Stomach smooth muscle (tissue), 2 donors: ENCODE data around the gene ENTPD6.
A peak's percentile ranks its signal among the peaks of the same experiment; 100 is the strongest.

Experiments used
- H3K27ac ChIP-seq: one replicate; pipeline ENCODE4 v1.7.0; 2013; ENCODE audit warnings: mild to moderate bottlenecking, low read length, inconsistent platforms
- H3K27me3 ChIP-seq, 2 donors: one replicate each; pipeline ENCODE4 v1.7.0; 2013; ENCODE audit warnings: low read length in 2 of 2; ENCODE audit not compliant: insufficient read depth in 2 of 2, control insufficient read depth in 1 of 2
- H3K36me3 ChIP-seq, 2 donors: one replicate each; pipeline ENCODE4 v1.7.0; 2013; ENCODE audit warnings: low read length in 2 of 2; ENCODE audit not compliant: control insufficient read depth in 2 of 2, insufficient read depth in 2 of 2
- H3K4me1 ChIP-seq: one replicate; pipeline ENCODE4 v1.7.0; 2013; ENCODE audit warnings: low read length; ENCODE audit not compliant: control insufficient read depth, insufficient read depth
- H3K4me3 ChIP-seq, 2 donors: one replicate each; pipeline ENCODE4 v1.7.0; 2013; ENCODE audit warnings: low read length in 2 of 2
- H3K9ac ChIP-seq, 2 donors: one replicate each; pipeline ENCODE4 v1.7.0; 2013; ENCODE audit warnings: low read length in 2 of 2, mild to moderate bottlenecking in 1 of 2
- H3K9me3 ChIP-seq, 2 donors: one replicate each; pipeline ENCODE4 v1.7.0; 2013; ENCODE audit warnings: low read length in 2 of 2; ENCODE audit not compliant: control insufficient read depth in 2 of 2
- donor health status: healthy.
- donor health status: Pancreatic carcinoma.

Gene ENTPD6

GRCh38 chr20:25209911-25210310 is 14.4 kb downstream of the ENTPD6 start:
- H3K36me3 ChIP-seq: peaks cover 35 to 39% of the 10 kb centered on the region in 2 donors
- no peaks in the 10 kb centered on the region for H3K9me3 ChIP-seq
- H3K9ac ChIP-seq: no peak overlapping the region
- no peaks in the 10 kb centered on the region for H3K27me3 ChIP-seq
- no peak overlapping the region for H3K27ac ChIP-seq
- no peak overlapping the region for H3K4me3 ChIP-seq
- peaks cover 1% of the 10 kb centered on the region for H3K4me1 ChIP-seq

DNA sequence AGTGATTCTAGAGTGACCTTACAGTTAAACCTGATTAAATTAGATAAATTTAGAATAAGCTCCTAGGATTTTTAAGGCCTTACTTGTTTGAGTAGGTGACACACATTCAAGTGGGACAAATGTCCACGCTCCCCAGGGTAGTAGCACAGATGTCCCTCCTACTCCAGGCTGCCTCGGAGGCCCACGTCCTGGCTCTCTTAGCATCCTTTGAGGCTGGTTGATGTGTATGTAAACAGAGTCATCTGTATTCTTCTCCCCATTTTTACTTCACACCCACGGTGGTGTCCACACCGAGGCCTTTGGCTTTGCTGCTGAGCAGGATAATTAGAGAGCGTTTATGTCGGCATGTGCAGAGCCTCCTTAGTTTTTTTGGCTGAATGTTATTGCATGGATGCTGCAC is 15.8 kb downstream of the ENTPD6 start:
- no peak overlapping the region for H3K9ac ChIP-seq
- H3K27me3 ChIP-seq: no peaks in the 10 kb centered on the region
- H3K9me3 ChIP-seq: no peaks in the 10 kb centered on the region
- no peak overlapping the region for H3K4me3 ChIP-seq
- no peaks in the 10 kb centered on the region for H3K4me1 ChIP-seq
- H3K36me3 ChIP-seq: peaks cover 47 to 51% of the 10 kb centered on the region in 2 donors
- no peak overlapping the region for H3K27ac ChIP-seq

- Histone ChIP-seq H3K4me1 (no peaks in the 10 kb centered on the region), H3K27me3 (no peaks in the 10 kb centered on the region), H3K4me3 (no peak overlapping the region), H3K27ac (no peak overlapping the region), H3K9me3 (no peaks in the 10 kb centered on the region), H3K36me3 (peaks cover 52 to 57% of the 10 kb centered on the region in 2 donors), H3K9ac (no peak overlapping the region)
Observed at GRCh38 chr20:25212242-25212641, 16.7 kb downstream of the ENTPD6 start.

- Histone ChIP-seq H3K36me3 (peaks cover 66 to 67% of the 10 kb centered on the region in 2 donors), H3K4me1 (no peaks in the 10 kb centered on the region), H3K27me3 (no peaks in the 10 kb centered on the region), H3K4me3 (no peak overlapping the region), H3K9ac (no peak overlapping the region), H3K9me3 (no peaks in the 10 kb centered on the region), H3K27ac (no peak overlapping the region)
Observed at GRCh38 chr20:25213566-25214425, 18.3 kb downstream of the ENTPD6 start.

DNA sequence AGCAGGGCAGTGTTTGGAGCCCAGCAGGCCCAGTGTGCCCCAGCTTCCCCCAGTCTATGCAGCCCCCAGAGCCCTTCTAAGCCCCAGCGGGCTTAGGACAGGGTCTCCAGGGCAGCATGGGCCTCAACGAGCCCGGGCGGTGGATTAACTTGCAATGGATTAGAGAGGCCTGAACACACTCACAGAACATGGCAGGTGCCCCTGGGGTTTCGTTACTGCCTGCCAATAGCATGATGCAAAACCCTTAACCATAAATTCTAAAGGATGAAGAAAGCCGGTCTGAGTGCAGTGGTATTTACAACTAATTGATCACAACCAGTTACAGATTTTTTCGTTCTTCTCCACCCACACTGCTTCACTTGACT is 18.9 kb downstream of the ENTPD6 start:
- H3K9ac ChIP-seq: no peak overlapping the region
- no peaks in the 10 kb centered on the region for H3K9me3 ChIP-seq
- no peaks in the 10 kb centered on the region for H3K4me1 ChIP-seq
- no peak overlapping the region for H3K27ac ChIP-seq
- H3K4me3 ChIP-seq: no peak overlapping the region
- peaks cover 70% of the 10 kb centered on the region in 2 donors for H3K36me3 ChIP-seq
- H3K27me3 ChIP-seq: no peaks in the 10 kb centered on the region

GRCh38 chr20:25214819-25215218 is 19.3 kb downstream of the ENTPD6 start:
- no peak overlapping the region for H3K27ac ChIP-seq
- H3K36me3 ChIP-seq: peaks cover 68 to 73% of the 10 kb centered on the region in 2 donors
- no peaks in the 10 kb centered on the region for H3K9me3 ChIP-seq
- H3K9ac ChIP-seq: no peak overlapping the region
- no peaks in the 10 kb centered on the region for H3K27me3 ChIP-seq
- no peak overlapping the region for H3K4me3 ChIP-seq
- H3K4me1 ChIP-seq: no peaks in the 10 kb centered on the region

GRCh38 chr20:25215521-25215920 is 20.0 kb downstream of the ENTPD6 start:
- Histone ChIP-seq H3K36me3 (peaks cover 63 to 73% of the 10 kb centered on the region in 2 donors), H3K4me3 (no peak overlapping the region), H3K9ac (no peak overlapping the region), H3K27me3 (no peaks in the 10 kb centered on the region), H3K27ac (no peak overlapping the region), H3K4me1 (no peaks in the 10 kb centered on the region), H3K9me3 (no peaks in the 10 kb centered on the region)

- no peaks in the 10 kb centered on the region for H3K4me1 ChIP-seq
Observed at GRCh38 chr20:25216199-25216945, 20.9 kb downstream of the ENTPD6 start.

DNA sequence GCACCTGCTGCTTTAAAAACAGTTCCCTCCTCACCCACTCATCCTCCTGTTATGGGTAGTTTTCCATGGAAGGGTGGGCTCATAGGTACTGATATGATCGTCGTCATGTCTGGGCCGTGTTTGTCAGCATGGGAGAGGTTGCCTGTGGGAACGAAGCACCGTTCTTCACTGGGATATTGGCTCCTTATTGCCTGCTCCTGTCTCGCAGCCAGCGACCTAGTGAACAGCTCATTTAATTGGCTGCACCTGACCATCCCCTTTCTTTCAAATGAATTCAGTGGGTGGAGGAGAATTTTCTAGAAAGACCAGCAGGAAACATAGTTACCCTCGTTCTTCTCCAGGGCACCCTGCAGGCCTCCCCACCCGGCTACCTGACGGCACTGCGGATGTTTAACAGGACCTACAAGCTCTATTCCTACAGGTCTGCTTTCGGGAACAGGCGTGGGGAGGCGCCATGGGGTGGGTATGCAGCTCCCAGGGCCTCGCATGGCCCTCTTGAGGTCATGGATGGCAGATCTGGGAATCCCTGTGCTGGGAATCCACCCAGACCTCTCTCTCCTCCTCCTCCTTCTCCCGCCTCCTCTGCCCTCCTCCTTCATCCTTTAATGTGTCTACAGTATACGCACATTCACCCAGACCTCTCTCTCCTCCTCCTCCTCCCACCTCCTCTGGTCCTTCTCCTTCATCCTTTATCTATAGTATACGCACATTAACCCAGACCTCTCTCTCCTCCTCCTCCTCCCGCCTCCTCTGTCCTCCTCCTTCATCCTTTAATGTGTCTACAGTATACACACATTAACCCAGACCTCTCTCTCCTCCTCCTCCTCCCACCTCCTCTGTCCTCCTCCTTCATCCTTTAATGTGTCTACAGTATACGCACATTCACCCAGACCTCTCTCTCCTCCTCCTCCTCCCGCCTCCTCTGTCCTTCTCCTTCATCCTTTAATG is 21.9 kb downstream of the ENTPD6 start:
- Histone ChIP-seq H3K27ac (no peak overlapping the region), H3K9ac (no peak overlapping the region), H3K4me1 (peaks cover under 1% of the 10 kb centered on the region), H3K9me3 (no peaks in the 10 kb centered on the region), H3K4me3 (no peak overlapping the region), H3K27me3 (no peaks in the 10 kb centered on the region), H3K36me3 (peaks cover 47 to 66% of the 10 kb centered on the region in 2 donors)

More at GRCh38 chr20:25216199-25216945, 20.9 kb downstream of the ENTPD6 start:
- H3K4me3 ChIP-seq: no peak overlapping the region
- no peaks in the 10 kb centered on the region for H3K27me3 ChIP-seq
- no peak overlapping the region for H3K27ac ChIP-seq
- no peaks in the 10 kb centered on the region for H3K9me3 ChIP-seq
- peaks cover 56 to 73% of the 10 kb centered on the region in 2 donors for H3K36me3 ChIP-seq
- H3K9ac ChIP-seq: peak overlapping the region in 1 of 2 donors; percentile 29

- H3K4me3 ChIP-seq: no peak overlapping the region
- no peaks in the 10 kb centered on the region for H3K27me3 ChIP-seq
- H3K9ac ChIP-seq: no peak overlapping the region
- H3K36me3 ChIP-seq: peaks cover 44 to 65% of the 10 kb centered on the region in 2 donors
- H3K27ac ChIP-seq: no peak overlapping the region
- H3K9me3 ChIP-seq: no peaks in the 10 kb centered on the region
- peaks cover 2% of the 10 kb centered on the region for H3K4me1 ChIP-seq
Observed at GRCh38 chr20:25218109-25218486, 22.6 kb downstream of the ENTPD6 start.
